HepG2 (cell line): Measurements from ENCODE around the gene DRG1. TPM values are rescaled to one million over a fixed set of nuclear protein-coding genes. Genes with fewer than 3 reads are reported as not detected.
A peak's percentile ranks its signal among the peaks of the same experiment; 100 is the strongest.

ENCODE experiments used
- GRHL1 ChIP-seq: sonication (generic); formaldehyde crosslinking; conservative IDR thresholded peaks from 2 replicates; pipeline ENCODE4 v1.8.0; 2022; ENCODE audit warnings: missing genetic modification reagents
- GTF2F1 ChIP-seq: fragments of 150-350 bp; IDR thresholded peaks from 2 replicates; pipeline ENCODE4 v1.6.1; 2014; ENCODE audit warnings: low read length
- KMT2B ChIP-seq: IDR thresholded peaks from 2 replicates; pipeline ENCODE4 v1.6.1; 2016; ENCODE audit warnings: missing genetic modification reagents, missing compliant biosample characterization
- MAF1 ChIP-seq: sonication (generic); formaldehyde crosslinking; IDR thresholded peaks from 2 replicates; pipeline ENCODE4 v1.5.0; 2020; ENCODE audit warnings: missing genetic modification reagents, borderline replicate concordance
- MYPOP ChIP-seq: sonication (generic); formaldehyde crosslinking; IDR thresholded peaks from 2 replicates; pipeline ENCODE4 v1.8.1; 2023; ENCODE audit warnings: mild to moderate bottlenecking, moderate library complexity, missing genetic modification reagents
- NR0B2 ChIP-seq: sonication (generic); formaldehyde crosslinking; IDR thresholded peaks from 2 replicates; pipeline ENCODE4 v1.4.0; 2020; ENCODE audit warnings: mild to moderate bottlenecking, missing genetic modification reagents
- NR1H2 ChIP-seq: sonication (generic); formaldehyde crosslinking; IDR thresholded peaks from 2 replicates; pipeline ENCODE4 v1.8.1; 2022; ENCODE audit warnings: low read depth, missing genetic modification reagents, borderline replicate concordance
- NR2F6 ChIP-seq, 2 experiments: IDR thresholded peaks; 2 replicates each; pipeline ENCODE4 v1.6.1; 2016; ENCODE audit warnings: antibody characterized with exemption in 1 of 2, mild to moderate bottlenecking in 1 of 2
- RFXANK ChIP-seq: IDR thresholded peaks from 2 replicates; pipeline ENCODE4 v1.6.1; 2016
- SAFB2 ChIP-seq: sonication (generic); formaldehyde crosslinking; IDR thresholded peaks from 2 replicates; pipeline ENCODE4 v1.5.1; 2020; ENCODE audit warnings: missing genetic modification reagents, low read depth, mild to moderate bottlenecking, borderline replicate concordance
- SNAPC5 ChIP-seq: sonication (generic); formaldehyde crosslinking; IDR thresholded peaks from 2 replicates; pipeline ENCODE4 v1.8.1; 2023; ENCODE audit warnings: mild to moderate bottlenecking, missing genetic modification reagents, borderline replicate concordance
- ZC3H4 ChIP-seq: sonication (generic); formaldehyde crosslinking; IDR thresholded peaks from 2 replicates; pipeline ENCODE4 v1.4.0; 2020; ENCODE audit warnings: missing genetic modification reagents, borderline replicate concordance
- ZNF234 ChIP-seq: sonication (generic); formaldehyde crosslinking; conservative IDR thresholded peaks from 2 replicates; pipeline ENCODE4 v1.5.1; 2020; ENCODE audit warnings: mild to moderate bottlenecking, missing genetic modification reagents
- ZNF292 ChIP-seq: sonication (generic); formaldehyde crosslinking; IDR thresholded peaks from 2 replicates; pipeline ENCODE4 v1.8.1; 2022; ENCODE audit warnings: mild to moderate bottlenecking, low read depth, missing genetic modification reagents, borderline replicate concordance
- ZNF468 ChIP-seq: sonication (generic); formaldehyde crosslinking; IDR thresholded peaks from 2 replicates; pipeline ENCODE4 v1.8.0; 2022; ENCODE audit warnings: mild to moderate bottlenecking, moderate library complexity, missing genetic modification reagents
- ZNF503 ChIP-seq: sonication (generic); formaldehyde crosslinking; IDR thresholded peaks from 2 replicates; pipeline ENCODE4 v1.4.0; 2020; ENCODE audit warnings: missing genetic modification reagents
- ZNF510 ChIP-seq: sonication (generic); formaldehyde crosslinking; IDR thresholded peaks from 2 replicates; pipeline ENCODE4 v1.4.0; 2020; ENCODE audit warnings: low read depth, mild to moderate bottlenecking, missing genetic modification reagents
- ZNF768 ChIP-seq: sonication (generic); formaldehyde crosslinking; IDR thresholded peaks from 2 replicates; pipeline ENCODE4 v1.4.0; 2020; ENCODE audit warnings: missing genetic modification reagents
- polyA plus RNA-seq, 8 experiments: library from polyadenylated mRNA; depleted of rRNA in 3 of 8; stranded (reverse) in 7 of 8; unstranded in 1 of 8; fragments of >200 nt; fragmentation: Illumina TruSeq in 4 of 8; extraction: Trizol in 4 of 8; gene quantifications; 2 replicates each; pipeline versions ENCODE4 v1.2.1 to v1.2.3, GENCODE V29; 2011 to 2016; ENCODE audit warnings: low read depth in 4 of 8, missing spikeins in 1 of 8, mixed read lengths in 1 of 8; ENCODE audit not compliant: insufficient read depth in 1 of 8
- total RNA-seq, 5 experiments: library from RNA; depleted of rRNA; stranded (reverse); fragments of >200 nt; fragmentation: Illumina TruSeq; extraction: Trizol; gene quantifications; 2 replicates each; pipeline ENCODE4 v1.2.3, GENCODE V29; 2016; ENCODE audit warnings: low read depth in 1 of 5

Gene DRG1
- total and polyA plus RNA-seq, 2 of the 13 experiments (the other 11 are each of a cell fraction or from before 2014, with no cell fraction given) = 59.0 to 94.8 TPM

- TF ChIP-seq ZNF503 (CRISPR knock-in tag) (peak; percentile 62), ZNF768 (CRISPR knock-in tag) (peak; percentile 66; the same call in 1 of the 2 replicates), SNAPC5 (CRISPR knock-in tag) (peak; percentile 46; the same call in 1 of the 2 replicates), NR0B2 (CRISPR knock-in tag) (peak; percentile 28; the same call in 1 of the 2 replicates), ZNF292 (0 out of 2 replicates have a peak, but pooled peaks have one; percentile 34), ZNF468 (CRISPR knock-in tag) (no peak), GRHL1 (no peak), ZNF234 (CRISPR knock-in tag) (no peak), MYPOP (CRISPR knock-in tag) (peak; percentile 93; the same call in 1 of the 2 replicates), KMT2B (CRISPR knock-in tag) (peak; percentile 83), ZC3H4 (0 out of 2 replicates have a peak, but pooled peaks have one; percentile 20), GTF2F1 (no peak), NR1H2 (CRISPR knock-in tag) (no peak; the same call in 1 of the 2 replicates), NR2F6 (IDR thresholded peaks at IDR 0.05) (peak; percentile 18; the same call in 1 of the 2 replicates), NR2F6 (CRISPR knock-in tag; IDR thresholded peaks at IDR 0.05) (peak; percentile 72; the same call in 1 of the 2 replicates), MAF1 (peak; percentile 78; the same call in 1 of the 2 replicates), ZNF510 (peak; percentile 77; the same call in 1 of the 2 replicates), SAFB2 (CRISPR knock-in tag) (peak; percentile 86; the same call in 1 of the 2 replicates), RFXANK (CRISPR knock-in tag) (peak; percentile 47; the same call in 1 of the 2 replicates)
Observed at GRCh38 chr22:31399211-31400022, at the start of gene DRG1 (continued).
